Islet of Langerhans (tissue), 1 donor: Measurements from ENCODE around the gene NMNAT1.
"Not testable (repeated sequence)": the region's sequence is repeated elsewhere in the genome, so short reads cannot be mapped to it uniquely, and the experiment has no call there.

Experiments used
- FAIRE-seq: peaks from one replicate; lab custom pipeline; 2011; peaks lifted over from hg19 to GRCh38; lab: Jason Lieb, UNC

The NMNAT1 gene

GRCh38 chr1:9920606-9921005 lies 22.7 kb upstream of the NMNAT1 start:
- FAIRE-seq, result no peak

DNA sequence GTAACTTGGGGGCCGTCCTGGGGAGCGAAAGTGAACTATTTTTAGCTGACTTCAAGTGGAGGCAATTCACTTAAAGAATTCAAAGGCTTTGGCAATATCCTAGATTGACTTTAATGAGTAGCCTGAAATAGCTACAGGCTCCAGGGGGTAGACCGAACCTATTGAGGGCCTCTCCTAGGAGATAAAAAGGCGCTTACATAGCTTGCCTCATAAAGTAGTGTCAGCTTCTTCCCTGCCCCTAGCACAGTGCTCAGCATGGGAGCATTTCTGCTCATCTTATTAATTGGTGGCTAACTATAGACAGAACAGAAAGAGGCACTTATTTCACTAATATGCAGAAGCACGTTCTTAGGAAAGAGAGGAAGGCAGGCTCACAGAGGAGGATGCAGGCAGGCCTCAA lies 20.9 kb upstream of the NMNAT1 start:
- no peak for FAIRE-seq

- FAIRE-seq, result no peak
These were observed 16.0 kb upstream of the NMNAT1 start for GRCh38 chr1:9927259-9927658.

DNA sequence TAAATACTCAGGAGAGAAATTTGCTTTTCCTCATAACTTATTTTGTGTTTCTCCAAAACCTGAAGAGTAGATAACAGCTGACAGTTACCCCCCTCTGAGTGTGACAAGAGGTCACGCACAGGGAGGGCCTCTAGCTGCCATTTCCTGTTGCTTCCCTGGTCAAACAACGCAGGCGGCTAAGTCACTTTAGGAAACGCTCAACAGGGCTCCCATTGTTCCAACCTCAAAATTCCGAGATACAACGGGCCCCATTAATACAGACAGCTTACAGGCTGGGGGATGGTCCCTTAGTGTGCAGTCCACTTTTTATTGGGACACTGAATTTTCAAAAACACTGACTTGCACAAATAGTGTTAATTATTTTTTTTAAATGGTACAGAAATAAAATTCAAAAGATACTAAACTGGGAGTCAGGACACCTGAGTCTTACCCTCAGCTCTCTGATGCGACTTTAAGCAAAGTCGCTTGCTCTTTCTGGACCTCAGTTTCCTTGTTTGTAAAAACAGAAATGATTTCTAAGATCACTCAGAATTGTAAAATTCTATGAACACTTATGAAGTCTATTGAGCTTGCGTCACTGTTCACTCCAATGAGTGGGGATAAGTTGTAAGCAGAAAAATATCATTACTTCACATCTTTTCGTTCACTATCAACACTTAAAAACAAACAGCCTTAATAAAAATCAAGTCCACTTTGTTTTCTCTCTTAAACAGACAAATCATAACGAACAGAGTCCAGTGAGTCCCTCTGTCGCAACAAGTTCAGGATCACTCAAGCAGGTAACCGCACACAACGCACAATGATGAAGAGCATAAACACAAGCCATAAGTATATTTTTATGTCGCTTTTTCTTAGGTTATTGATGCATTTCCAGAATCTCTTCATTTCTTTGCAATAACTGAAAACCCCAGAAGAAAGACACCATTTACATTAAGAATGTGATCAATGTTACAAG lies 13.6 kb upstream of the NMNAT1 start:
- no peak for FAIRE-seq

- FAIRE-seq, result no peak
These were observed 806 bp upstream of the NMNAT1 start for GRCh38 chr1:9942399-9942938.

DNA sequence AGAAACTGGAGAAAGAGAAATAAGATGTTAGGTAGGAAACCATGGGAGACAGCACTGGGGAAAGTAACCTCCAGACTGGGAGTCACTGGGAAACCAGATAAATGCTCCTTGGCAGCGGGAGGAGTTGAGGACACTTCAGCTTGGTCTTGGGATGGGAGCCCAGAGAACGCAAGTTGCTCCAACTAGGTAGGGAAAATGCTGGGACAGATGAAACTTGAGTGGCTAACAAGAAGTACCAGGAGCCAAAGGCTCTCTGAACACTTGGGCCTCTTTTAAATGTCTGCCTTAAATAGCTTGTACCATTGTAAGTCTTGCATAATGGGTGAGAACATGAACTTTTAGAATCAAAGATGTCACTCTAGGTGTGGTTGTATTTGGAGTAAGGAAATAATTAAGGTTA lies 3.0 kb downstream of the NMNAT1 start:
- no peak for FAIRE-seq

- no peak for FAIRE-seq
These were observed 14.5 kb downstream of the NMNAT1 start for GRCh38 chr1:9957726-9958125.

DNA sequence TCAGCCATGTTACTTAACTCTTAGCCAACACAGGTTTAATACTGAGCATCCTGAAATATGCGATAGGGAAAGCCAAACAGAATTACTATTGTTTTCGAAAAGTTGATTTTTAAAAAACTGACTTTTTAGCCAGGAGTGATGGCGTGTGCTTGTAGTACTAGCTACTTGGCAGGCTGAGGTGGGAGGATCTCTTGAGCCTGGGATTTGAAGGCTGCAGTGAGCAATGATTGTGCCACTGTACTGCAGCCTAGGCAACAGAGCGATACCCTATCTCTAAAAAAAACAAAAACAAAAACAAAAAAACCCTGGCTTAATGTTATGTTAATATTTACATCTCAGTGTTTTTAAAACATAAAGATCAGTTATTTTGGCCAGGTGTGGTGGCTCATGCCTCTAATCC lies 16.7 kb downstream of the NMNAT1 start:
- no peak for FAIRE-seq

- FAIRE-seq, result no peak
These were observed 17.7 kb downstream of the NMNAT1 start for GRCh38 chr1:9960706-9961562.

GRCh38 chr1:9984253-9984652 lies 41.0 kb downstream of the NMNAT1 start:
- no peak for FAIRE-seq

DNA sequence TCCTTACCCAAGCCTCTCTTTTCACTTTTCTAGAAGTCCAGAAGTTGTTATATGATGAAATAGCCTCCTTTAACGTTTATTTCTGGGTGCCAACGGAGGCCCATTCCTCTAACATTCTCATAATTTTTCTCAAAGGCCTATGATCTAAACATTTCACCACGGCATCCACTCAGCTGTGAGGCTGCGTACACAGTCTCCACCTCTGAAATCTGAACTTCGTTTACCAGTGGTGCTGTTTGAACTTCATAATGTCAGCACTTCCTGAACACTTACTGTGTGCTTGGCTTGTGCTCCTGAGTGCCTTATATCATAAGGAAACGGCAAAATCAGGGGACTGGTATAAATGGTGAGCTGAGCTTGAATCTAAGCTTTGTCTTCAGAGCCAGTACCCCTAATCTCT lies 41.7 kb downstream of the NMNAT1 start:
- no peak for FAIRE-seq

GRCh38 chr1:9989773-9990172 lies 46.5 kb downstream of the NMNAT1 start:
- no peak for FAIRE-seq

DNA sequence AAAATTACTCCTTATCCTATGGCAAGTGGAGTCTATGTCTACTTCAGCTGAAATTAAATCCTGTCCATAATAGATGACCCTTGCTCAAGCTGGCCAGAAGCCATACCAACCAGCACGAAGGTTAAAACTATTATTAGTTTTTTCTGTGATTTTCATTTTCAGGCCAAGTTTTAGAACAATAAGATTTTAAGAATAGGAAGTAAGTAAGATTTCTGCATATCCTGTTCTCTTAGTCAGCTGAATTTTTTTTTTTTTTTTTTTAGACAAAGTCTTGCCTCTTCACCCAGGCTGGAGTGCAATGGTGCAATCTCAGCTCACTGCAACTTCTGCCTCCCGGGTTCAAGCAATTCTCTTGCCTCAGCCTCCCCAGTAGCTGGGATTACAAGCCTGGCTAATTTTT lies 47.7 kb downstream of the NMNAT1 start:
- no peak for FAIRE-seq

- no peak for FAIRE-seq
These were observed 49.6 kb downstream of the NMNAT1 start for GRCh38 chr1:9992910-9993309.

DNA sequence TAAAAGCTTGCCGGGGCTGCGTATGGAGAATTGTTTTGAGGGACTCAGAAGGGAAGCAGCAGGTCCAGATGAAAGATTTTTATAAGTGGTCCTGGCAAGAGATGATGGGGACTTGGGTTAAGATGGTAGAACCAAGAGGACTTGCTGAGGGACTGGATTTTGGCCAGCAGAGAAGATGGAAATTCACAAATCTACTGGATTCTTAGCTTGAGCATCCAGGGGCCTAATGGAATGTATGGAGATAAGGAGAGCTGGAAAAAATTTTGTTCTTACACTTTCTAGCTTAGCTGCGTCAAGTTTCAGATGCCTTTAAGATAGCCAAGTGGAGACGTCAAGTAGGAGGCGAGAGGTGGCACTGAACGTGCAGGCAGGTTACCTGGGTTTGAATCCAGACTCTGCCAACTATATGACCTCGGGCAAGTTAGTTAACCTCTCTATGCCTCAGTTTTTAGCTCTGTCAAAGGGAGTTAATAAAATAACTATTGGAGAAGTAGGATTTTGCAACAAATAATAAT lies 50.3 kb downstream of the NMNAT1 start:
- no peak for FAIRE-seq

GRCh38 chr1:9996624-9997582 lies 53.6 kb downstream of the NMNAT1 start, which contains the start of gene RBP7:
TSS of gene RBP7 (plus strand) at chr1:9997228. CDS start at chr1:9997259, 31 bp downstream.
- no peak for FAIRE-seq

DNA sequence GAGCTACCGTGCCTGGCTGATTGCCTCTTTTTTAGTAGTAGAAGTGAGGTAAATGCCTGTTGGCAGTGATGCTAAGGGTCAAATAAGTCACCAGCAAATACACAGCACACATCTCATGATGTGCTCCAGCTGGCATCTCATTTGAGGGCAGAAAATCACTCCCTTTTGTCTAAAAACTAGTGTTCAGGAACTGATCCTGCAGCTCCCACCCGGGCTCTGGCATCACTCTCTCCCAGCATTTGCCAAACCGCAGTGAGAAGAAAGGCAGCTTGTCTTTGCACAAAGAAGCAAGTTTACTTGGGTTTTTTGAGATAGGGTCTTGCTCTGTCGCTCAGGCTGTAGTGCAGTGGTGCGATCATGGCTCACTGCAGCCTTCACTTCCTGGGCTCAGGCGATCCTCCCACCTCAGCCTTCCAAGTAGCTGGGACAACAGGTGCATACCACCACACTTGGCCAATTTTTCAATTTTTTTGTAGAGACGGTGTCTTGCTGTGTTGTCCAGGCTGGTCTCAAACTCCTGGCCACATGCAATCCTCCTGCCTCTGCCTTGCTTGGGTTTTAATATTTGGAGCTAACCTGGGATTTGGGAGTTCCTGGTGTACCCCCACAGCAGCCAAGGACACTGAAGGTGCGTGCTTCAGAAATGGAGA lies 57.9 kb downstream of the NMNAT1 start:
- no peak for FAIRE-seq

- not testable (repeated sequence) for FAIRE-seq
These were observed 62.0 kb downstream of the NMNAT1 start for GRCh38 chr1:10005248-10005647.

DNA sequence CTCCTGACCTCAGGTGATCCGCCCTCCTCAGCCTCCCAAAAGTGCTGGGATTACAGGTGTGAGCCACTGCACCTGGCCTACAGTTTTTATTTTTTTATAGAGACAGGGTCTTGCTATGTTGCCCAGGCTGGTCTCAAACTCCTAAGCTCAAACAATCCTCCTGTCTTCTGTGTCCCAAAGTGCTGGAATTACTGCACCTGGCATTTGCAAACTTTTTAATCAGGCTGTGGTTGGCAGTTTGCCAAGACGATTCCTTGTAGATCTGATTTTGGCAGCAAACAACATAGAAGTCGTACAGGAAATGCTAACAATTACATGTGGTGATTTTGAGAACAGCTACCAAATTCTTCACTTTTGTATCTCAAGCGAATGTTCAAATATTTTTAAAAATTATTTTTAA lies 63.9 kb downstream of the NMNAT1 start:
- FAIRE-seq, result no peak

DNA sequence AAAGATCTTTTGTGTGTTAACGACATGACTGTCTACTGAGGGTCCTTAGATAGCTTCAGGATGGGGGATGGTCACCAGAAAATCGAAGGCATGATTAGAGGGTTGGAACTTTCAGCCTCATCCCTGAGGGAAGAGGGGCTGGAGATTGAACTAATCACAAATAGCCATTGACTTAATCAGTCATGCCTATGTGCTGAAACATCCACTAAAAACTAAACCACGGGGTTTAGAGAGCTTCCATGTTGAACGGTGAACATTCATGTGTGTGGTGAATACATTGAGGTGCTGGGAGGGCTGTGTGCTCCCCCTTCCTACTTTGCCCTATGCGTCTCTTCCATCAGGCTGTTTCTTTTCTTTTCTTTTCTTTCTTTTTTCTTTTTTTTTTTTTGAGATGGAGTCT lies 70.7 kb downstream of the NMNAT1 start:
- FAIRE-seq, result no peak

DNA sequence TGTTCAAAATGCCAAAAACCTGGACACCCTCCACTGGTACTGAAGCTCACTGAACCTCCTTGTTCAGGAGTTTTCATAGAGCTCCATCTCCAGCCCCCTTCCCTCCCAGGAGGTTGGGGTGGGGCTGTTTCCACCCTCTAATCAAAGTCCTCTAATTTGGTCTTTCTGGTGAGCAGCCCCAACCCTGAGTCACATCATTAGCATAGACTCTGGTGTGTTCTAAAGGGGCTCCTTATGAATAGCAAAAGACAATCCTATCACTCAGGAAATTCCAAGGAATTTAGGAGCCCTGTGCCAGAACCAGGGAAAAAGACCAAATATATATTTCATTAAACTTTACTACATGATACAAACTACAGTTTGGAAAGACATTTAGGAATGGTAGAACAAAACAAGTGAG lies 76.3 kb downstream of the NMNAT1 start:
- FAIRE-seq, result no peak
